ENCODE results near the gene WDR59. TPM values are rescaled to one million over a fixed set of nuclear protein-coding genes. Genes with fewer than 3 reads are reported as not detected.

The WDR59 gene
- polyA plus RNA-seq, 1 donor: 66.8 TPM

- H3K4me3 ChIP-seq (ENCODE audit: low read length): no peak overlapping the region
- H3K9me3 ChIP-seq (ENCODE audit: control insufficient read depth, low read depth, low read length): no peaks in the 10 kb centered on the region
- H3K27me3 ChIP-seq (ENCODE audit: control insufficient read depth, insufficient read depth, low read length): no peaks in the 10 kb centered on the region
- H3K36me3 ChIP-seq (ENCODE audit: control insufficient read depth, insufficient read depth, low read length): peaks cover 6% of the 10 kb centered on the region
- no peaks in the 10 kb centered on the region for H3K4me1 ChIP-seq (ENCODE audit: control insufficient read depth, insufficient read depth, low read length)
- WGBS (ENCODE audit: insufficient coverage, low lambda C conversion rate): no CpG with 5 or more reads among the region's 1 CpG
- no peak overlapping the region for H3K27ac ChIP-seq (ENCODE audit: low read length)
- no peak for DNase-seq
Measured at GRCh38 chr16:74982256-74982655, 2.7 kb downstream of the WDR59 start.

- no peaks in the 10 kb centered on the region for H3K4me1 ChIP-seq (ENCODE audit: control insufficient read depth, insufficient read depth, low read length)
- WGBS (ENCODE audit: insufficient coverage, low lambda C conversion rate): 90% methylated on average over 2 of the region's 5 CpGs
- no peak overlapping the region for H3K27ac ChIP-seq (ENCODE audit: low read length)
- H3K9me3 ChIP-seq (ENCODE audit: control insufficient read depth, low read depth, low read length): no peaks in the 10 kb centered on the region
- no peak for DNase-seq
- H3K27me3 ChIP-seq (ENCODE audit: control insufficient read depth, insufficient read depth, low read length): no peaks in the 10 kb centered on the region
- H3K36me3 ChIP-seq (ENCODE audit: control insufficient read depth, insufficient read depth, low read length): peaks cover 17% of the 10 kb centered on the region
- no peak overlapping the region for H3K4me3 ChIP-seq (ENCODE audit: low read length)
Measured at GRCh38 chr16:74975591-74975990, 9.3 kb downstream of the WDR59 start.

GRCh38 chr16:74973304-74973703 lies 11.6 kb downstream of the WDR59 start:
- 100% methylated on average over 3 of the region's 10 CpGs for WGBS (ENCODE audit: insufficient coverage, low lambda C conversion rate)
- Histone ChIP-seq H3K4me3 (ENCODE audit: low read length) (no peak overlapping the region), H3K27ac (ENCODE audit: low read length) (no peak overlapping the region), H3K9me3 (ENCODE audit: control insufficient read depth, low read depth, low read length) (no peaks in the 10 kb centered on the region), H3K36me3 (ENCODE audit: control insufficient read depth, insufficient read depth, low read length) (peaks cover 17% of the 10 kb centered on the region), H3K4me1 (ENCODE audit: control insufficient read depth, insufficient read depth, low read length) (no peaks in the 10 kb centered on the region), H3K27me3 (ENCODE audit: control insufficient read depth, insufficient read depth, low read length) (no peaks in the 10 kb centered on the region)
- no peak for DNase-seq

- Histone ChIP-seq H3K9me3 (ENCODE audit: control insufficient read depth, low read depth, low read length) (no peaks in the 10 kb centered on the region), H3K27me3 (ENCODE audit: control insufficient read depth, insufficient read depth, low read length) (no peaks in the 10 kb centered on the region), H3K4me1 (ENCODE audit: control insufficient read depth, insufficient read depth, low read length) (no peaks in the 10 kb centered on the region), H3K36me3 (ENCODE audit: control insufficient read depth, insufficient read depth, low read length) (peaks cover 59% of the 10 kb centered on the region), H3K4me3 (ENCODE audit: low read length) (no peak overlapping the region), H3K27ac (ENCODE audit: low read length) (no peak overlapping the region)
- WGBS (ENCODE audit: insufficient coverage, low lambda C conversion rate): 88% methylated on average over 3 of the region's 4 CpGs
- no peak for DNase-seq
Measured at GRCh38 chr16:74954763-74955162, 30.2 kb downstream of the WDR59 start.

DNA sequence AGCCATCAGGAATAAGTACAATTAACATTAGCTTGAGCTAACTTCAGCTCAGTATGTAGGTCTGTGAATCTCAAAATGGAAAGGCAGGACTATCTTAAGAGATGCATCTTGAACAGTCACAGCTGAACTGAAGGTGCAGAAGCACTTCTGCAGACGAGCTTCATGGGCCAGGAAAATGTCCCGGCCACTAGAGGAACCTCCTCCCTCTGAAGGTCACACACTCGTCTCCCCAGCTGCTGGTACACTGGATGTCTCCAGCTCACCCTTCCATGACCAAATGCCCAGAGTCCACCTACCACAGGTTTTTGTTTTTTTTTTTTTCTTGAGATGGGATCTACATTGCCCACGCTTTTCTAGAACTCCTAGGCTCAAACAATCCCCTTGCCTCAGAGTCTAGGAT lies 33.2 kb downstream of the WDR59 start:
- DNase-seq: no peak
- no CpG with 5 or more reads among the region's 4 CpGs for WGBS (ENCODE audit: insufficient coverage, low lambda C conversion rate)
- no peaks in the 10 kb centered on the region for H3K4me1 ChIP-seq (ENCODE audit: control insufficient read depth, insufficient read depth, low read length)
- no peak overlapping the region for H3K27ac ChIP-seq (ENCODE audit: low read length)
- H3K27me3 ChIP-seq (ENCODE audit: control insufficient read depth, insufficient read depth, low read length): no peaks in the 10 kb centered on the region
- no peak overlapping the region for H3K4me3 ChIP-seq (ENCODE audit: low read length)
- H3K9me3 ChIP-seq (ENCODE audit: control insufficient read depth, low read depth, low read length): no peaks in the 10 kb centered on the region
- H3K36me3 ChIP-seq (ENCODE audit: control insufficient read depth, insufficient read depth, low read length): peaks cover 57% of the 10 kb centered on the region

- Histone ChIP-seq H3K36me3 (ENCODE audit: control insufficient read depth, insufficient read depth, low read length) (peaks cover 54% of the 10 kb centered on the region), H3K4me1 (ENCODE audit: control insufficient read depth, insufficient read depth, low read length) (no peaks in the 10 kb centered on the region), H3K27me3 (ENCODE audit: control insufficient read depth, insufficient read depth, low read length) (no peaks in the 10 kb centered on the region), H3K27ac (ENCODE audit: low read length) (no peak overlapping the region), H3K9me3 (ENCODE audit: control insufficient read depth, low read depth, low read length) (no peaks in the 10 kb centered on the region), H3K4me3 (ENCODE audit: low read length) (no peak overlapping the region)
- WGBS (ENCODE audit: insufficient coverage, low lambda C conversion rate): no CpG with 5 or more reads among the region's 11 CpGs
- no peak for DNase-seq
Measured at GRCh38 chr16:74951206-74951605, 33.7 kb downstream of the WDR59 start.

- no peaks in the 10 kb centered on the region for H3K9me3 ChIP-seq (ENCODE audit: control insufficient read depth, low read depth, low read length)
- H3K4me1 ChIP-seq (ENCODE audit: control insufficient read depth, insufficient read depth, low read length): no peaks in the 10 kb centered on the region
- no peaks in the 10 kb centered on the region for H3K27me3 ChIP-seq (ENCODE audit: control insufficient read depth, insufficient read depth, low read length)
- H3K27ac ChIP-seq (ENCODE audit: low read length): no peak overlapping the region
- no peak overlapping the region for H3K4me3 ChIP-seq (ENCODE audit: low read length)
- WGBS (ENCODE audit: insufficient coverage, low lambda C conversion rate): no CpG with 5 or more reads among the region's 7 CpGs
- H3K36me3 ChIP-seq (ENCODE audit: control insufficient read depth, insufficient read depth, low read length): peaks cover 52% of the 10 kb centered on the region
- no peak for DNase-seq
Measured at GRCh38 chr16:74950511-74950910, 34.4 kb downstream of the WDR59 start.

- Histone ChIP-seq H3K9me3 (ENCODE audit: control insufficient read depth, low read depth, low read length) (no peaks in the 10 kb centered on the region), H3K4me1 (ENCODE audit: control insufficient read depth, insufficient read depth, low read length) (no peaks in the 10 kb centered on the region), H3K36me3 (ENCODE audit: control insufficient read depth, insufficient read depth, low read length) (peaks cover 47% of the 10 kb centered on the region), H3K27ac (ENCODE audit: low read length) (no peak overlapping the region), H3K27me3 (ENCODE audit: control insufficient read depth, insufficient read depth, low read length) (no peaks in the 10 kb centered on the region), H3K4me3 (ENCODE audit: low read length) (no peak overlapping the region)
- DNase-seq: no peak
- WGBS (ENCODE audit: insufficient coverage, low lambda C conversion rate): 100% methylated on average over 1 of the region's 3 CpGs
Measured at GRCh38 chr16:74949309-74949708, 35.6 kb downstream of the WDR59 start.

GRCh38 chr16:74944466-74944865 lies 40.5 kb downstream of the WDR59 start:
- Histone ChIP-seq H3K4me1 (ENCODE audit: control insufficient read depth, insufficient read depth, low read length) (no peaks in the 10 kb centered on the region), H3K36me3 (ENCODE audit: control insufficient read depth, insufficient read depth, low read length) (peaks cover 52% of the 10 kb centered on the region), H3K9me3 (ENCODE audit: control insufficient read depth, low read depth, low read length) (no peaks in the 10 kb centered on the region), H3K27ac (ENCODE audit: low read length) (no peak overlapping the region), H3K4me3 (ENCODE audit: low read length) (no peak overlapping the region), H3K27me3 (ENCODE audit: control insufficient read depth, insufficient read depth, low read length) (no peaks in the 10 kb centered on the region)
- no peak for DNase-seq
- WGBS (ENCODE audit: insufficient coverage, low lambda C conversion rate): no CpG with 5 or more reads among the region's 6 CpGs

DNA sequence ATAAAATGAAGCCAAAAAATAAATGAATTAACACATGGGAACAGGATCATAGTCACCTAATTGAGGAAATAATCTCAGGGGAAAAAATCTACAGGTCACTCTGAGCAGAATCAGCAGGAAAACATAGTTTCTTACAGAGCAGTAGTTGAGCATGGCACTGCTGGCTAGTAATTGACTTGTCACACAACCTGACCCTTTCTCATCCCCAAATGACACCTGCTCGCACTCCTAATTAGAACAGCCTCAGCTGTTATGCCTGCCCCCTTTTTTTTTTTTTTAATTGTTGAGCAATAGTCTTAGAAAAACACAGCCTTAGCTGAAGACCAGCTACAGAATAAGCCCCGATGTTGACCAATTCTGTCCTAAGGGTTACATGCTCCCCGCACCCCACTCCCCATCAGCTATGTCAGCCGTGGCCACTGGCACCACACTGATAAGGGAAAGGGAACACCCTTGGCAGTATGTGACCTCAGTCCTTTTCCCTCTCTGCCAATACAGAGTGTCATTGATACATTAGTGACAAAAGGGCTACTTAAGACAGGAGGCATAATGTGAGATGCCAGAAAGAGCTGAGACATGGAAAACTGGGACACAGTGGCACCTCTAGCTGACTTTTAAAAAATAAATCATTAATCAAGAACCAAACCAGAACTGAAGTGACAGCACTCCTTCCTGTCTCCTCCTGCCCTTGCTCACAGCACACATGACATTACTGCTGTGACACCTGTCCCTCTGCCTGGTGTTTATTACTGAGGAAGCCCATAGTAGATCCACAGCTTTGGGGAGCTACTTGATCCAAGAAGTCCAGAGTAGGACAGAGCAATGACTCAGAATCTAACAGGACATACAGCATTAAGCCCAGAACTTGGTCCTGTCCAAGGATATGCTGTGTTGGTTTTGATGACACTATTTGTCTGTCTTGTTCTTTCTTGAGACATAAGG lies 41.7 kb downstream of the WDR59 start:
- Histone ChIP-seq H3K9me3 (ENCODE audit: control insufficient read depth, low read depth, low read length) (no peaks in the 10 kb centered on the region), H3K27me3 (ENCODE audit: control insufficient read depth, insufficient read depth, low read length) (no peaks in the 10 kb centered on the region), H3K4me1 (ENCODE audit: control insufficient read depth, insufficient read depth, low read length) (no peaks in the 10 kb centered on the region), H3K4me3 (ENCODE audit: low read length) (no peak overlapping the region), H3K36me3 (ENCODE audit: control insufficient read depth, insufficient read depth, low read length) (peaks cover 58% of the 10 kb centered on the region), H3K27ac (ENCODE audit: low read length) (no peak overlapping the region)
- no peak for DNase-seq
- WGBS (ENCODE audit: insufficient coverage, low lambda C conversion rate): 91% methylated on average over 1 of the region's 4 CpGs

DNA sequence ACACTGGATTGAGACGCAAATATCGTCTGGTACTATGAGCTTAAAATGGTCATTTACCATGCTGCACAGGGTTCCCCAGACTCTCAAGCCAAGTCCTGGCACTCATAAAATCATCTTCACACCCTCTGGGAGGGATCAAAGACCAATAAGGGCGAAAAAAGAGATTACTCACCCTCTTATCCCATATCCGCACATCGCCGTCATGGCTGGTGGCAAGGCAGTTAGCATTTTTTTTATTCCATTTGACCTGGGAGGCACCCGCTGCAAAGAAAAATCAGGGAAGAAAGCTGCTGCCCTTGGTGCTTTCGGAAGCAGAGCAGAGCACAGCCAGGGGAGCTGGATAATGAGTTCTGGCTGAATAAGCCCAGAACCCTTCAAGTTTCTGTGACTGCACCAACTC lies 42.4 kb downstream of the WDR59 start:
- no peak for DNase-seq
- Histone ChIP-seq H3K27me3 (ENCODE audit: control insufficient read depth, insufficient read depth, low read length) (no peaks in the 10 kb centered on the region), H3K9me3 (ENCODE audit: control insufficient read depth, low read depth, low read length) (no peaks in the 10 kb centered on the region), H3K4me3 (ENCODE audit: low read length) (no peak overlapping the region), H3K36me3 (ENCODE audit: control insufficient read depth, insufficient read depth, low read length) (peaks cover 57% of the 10 kb centered on the region), H3K27ac (ENCODE audit: low read length) (no peak overlapping the region), H3K4me1 (ENCODE audit: control insufficient read depth, insufficient read depth, low read length) (no peaks in the 10 kb centered on the region)
- WGBS (ENCODE audit: insufficient coverage, low lambda C conversion rate): 96% methylated on average over 4 of the region's 8 CpGs

Measured in large intestine (tissue), 3 donors.